Caco-2 (cell line): ENCODE measurements around the gene LUM. TPM values are rescaled to one million over a fixed set of nuclear protein-coding genes. Genes with fewer than 3 reads are reported as not detected.

ENCODE experiments used
- BruUV-seq: library from RNA; stranded (reverse); fragments of 400-500 nt; replicated peaks from 2 replicates; lab custom pipeline; 2021; lab: Mats Ljungman, UMichigan
- CTCF ChIA-PET: fragments of 300-600 bp; sonication (Branson Sonifier 250); formaldehyde crosslinking; loops from one replicate; lab custom pipeline; 2022; ENCODE audit warnings: antibody characterized with exemption; lab: Charles Lee
- POLR2A ChIA-PET: fragments of 300-600 bp; sonication (Branson Sonifier 250); formaldehyde crosslinking; loops from one replicate; lab custom pipeline; 2022; ENCODE audit warnings: antibody characterized with exemption; lab: Charles Lee
- DNase-seq, 2 experiments: peaks; one replicate each; pipeline versions ENCODE4 v3.0.0 to v3.0.0-alpha.2; 2020 to 2022
- H3K27me3 ChIP-seq: replicated peaks from 2 replicates; pipeline ENCODE4 v1.6.0; 2011; ENCODE audit warnings: low read length; ENCODE audit not compliant: control insufficient read depth, insufficient read depth
- H3K36me3 ChIP-seq: 2 replicates; pipeline ENCODE4 v1.5.1; 2011; ENCODE audit warnings: low read length; ENCODE audit not compliant: control insufficient read depth, insufficient read depth
- H3K4me1 ChIP-seq: fragments of 250-450 bp; sonication (Bioruptor Pico); 2 replicates; pipeline ENCODE4 v1.5.1; 2020; ENCODE audit warnings: mild to moderate bottlenecking
- H3K4me3 ChIP-seq: 2 replicates; pipeline ENCODE4 v1.5.1; 2011; ENCODE audit warnings: low read depth, mild to moderate bottlenecking, control low read depth, low read length
- H3K9me3 ChIP-seq: fragments of 250-450 bp; sonication (Bioruptor Pico); 2 replicates; pipeline ENCODE4 v1.5.1; 2020; ENCODE audit warnings: mild to moderate bottlenecking, moderate library complexity
- H3K27ac Mint-ChIP-seq: one replicate; pipeline ENCODE4 v1.8.0; 2022; ENCODE audit warnings: mixed read lengths; ENCODE audit not compliant: unreplicated experiment
- H3K27me3 Mint-ChIP-seq: one replicate; pipeline ENCODE4 v1.8.0; 2022; ENCODE audit warnings: mixed read lengths; ENCODE audit not compliant: insufficient read depth, unreplicated experiment
- H3K36me3 Mint-ChIP-seq: one replicate; pipeline ENCODE4 v1.8.0; 2022; ENCODE audit warnings: mild to moderate bottlenecking, mixed read lengths; ENCODE audit not compliant: insufficient read depth, unreplicated experiment
- H3K4me1 Mint-ChIP-seq: one replicate; pipeline ENCODE4 v1.8.0; 2022; ENCODE audit warnings: low read depth, mixed read lengths; ENCODE audit not compliant: unreplicated experiment
- H3K4me3 Mint-ChIP-seq: one replicate; pipeline ENCODE4 v1.8.0; 2022; ENCODE audit warnings: mild to moderate bottlenecking, moderate library complexity, mixed read lengths; ENCODE audit not compliant: unreplicated experiment
- H3K9me3 Mint-ChIP-seq: one replicate; pipeline ENCODE4 v1.8.0; 2022; ENCODE audit warnings: mixed read lengths; ENCODE audit not compliant: unreplicated experiment
- intact Hi-C: fragments of 100-400 bp; cut with micrococcal nuclease; formaldehyde crosslinking; loops from one replicate; pipeline ENCODE4 v1.10.0; 2022; ENCODE audit not compliant: unreplicated experiment
- total RNA-seq: library from RNA; stranded (reverse); gene quantifications from 2 replicates; pipeline ENCODE4 v1.2.3, GENCODE V29; 2022
- TF ChIP-seq, protein P1 (sequence below), 2 experiments: fragments of 200-600 bp in 1 of 2; IDR thresholded peaks; 1 replicate in 1 of 2; 2 replicates in 1 of 2; pipeline versions ENCODE4 v1.5.1 to v1.8.0; 2011 to 2022; ENCODE audit warnings: antibody characterized with exemption in 1 of 2, control low read depth in 1 of 2, inconsistent platforms in 1 of 2, low read depth in 1 of 2, low read length in 1 of 2, mild to moderate bottlenecking in 1 of 2, moderate library complexity in 1 of 2; ENCODE audit not compliant: insufficient read depth in 1 of 2, severe bottlenecking in 1 of 2, unreplicated experiment in 1 of 2

LUM gene
- total RNA-seq, 1 experiment from 2014 or later = 4.5 TPM

DNA sequence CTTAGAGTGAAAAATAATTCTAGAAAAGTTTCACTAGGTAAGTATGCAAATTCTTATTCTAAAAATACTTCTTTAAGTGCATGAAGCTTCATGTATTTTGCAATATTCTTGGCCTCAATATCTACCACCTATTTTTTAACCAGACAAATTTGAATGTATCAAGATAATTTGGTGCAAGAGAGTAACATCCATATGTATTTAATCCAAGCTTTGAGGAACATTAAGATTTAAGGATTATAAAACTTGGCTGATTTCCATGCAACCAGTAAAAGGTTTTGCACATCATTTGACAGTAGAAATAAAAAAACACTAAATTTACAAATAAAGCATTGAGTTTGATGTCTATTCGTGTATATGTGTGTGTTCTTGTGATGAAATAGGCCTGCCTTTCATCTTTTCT is 7.7 kb downstream of the LUM start:
- H3K36me3 ChIP-seq = no peaks in the 10 kb centered on the region
- H3K4me1 ChIP-seq = peaks cover 13% of the 10 kb centered on the region
- TF ChIP-seq, protein P1, sequence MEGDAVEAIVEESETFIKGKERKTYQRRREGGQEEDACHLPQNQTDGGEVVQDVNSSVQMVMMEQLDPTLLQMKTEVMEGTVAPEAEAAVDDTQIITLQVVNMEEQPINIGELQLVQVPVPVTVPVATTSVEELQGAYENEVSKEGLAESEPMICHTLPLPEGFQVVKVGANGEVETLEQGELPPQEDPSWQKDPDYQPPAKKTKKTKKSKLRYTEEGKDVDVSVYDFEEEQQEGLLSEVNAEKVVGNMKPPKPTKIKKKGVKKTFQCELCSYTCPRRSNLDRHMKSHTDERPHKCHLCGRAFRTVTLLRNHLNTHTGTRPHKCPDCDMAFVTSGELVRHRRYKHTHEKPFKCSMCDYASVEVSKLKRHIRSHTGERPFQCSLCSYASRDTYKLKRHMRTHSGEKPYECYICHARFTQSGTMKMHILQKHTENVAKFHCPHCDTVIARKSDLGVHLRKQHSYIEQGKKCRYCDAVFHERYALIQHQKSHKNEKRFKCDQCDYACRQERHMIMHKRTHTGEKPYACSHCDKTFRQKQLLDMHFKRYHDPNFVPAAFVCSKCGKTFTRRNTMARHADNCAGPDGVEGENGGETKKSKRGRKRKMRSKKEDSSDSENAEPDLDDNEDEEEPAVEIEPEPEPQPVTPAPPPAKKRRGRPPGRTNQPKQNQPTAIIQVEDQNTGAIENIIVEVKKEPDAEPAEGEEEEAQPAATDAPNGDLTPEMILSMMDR (IDR thresholded peaks at IDR 0.05; ENCODE audit: insufficient read depth in 1 of 2, low read depth in 1 of 2, low read length in 1 of 2, severe bottlenecking in 1 of 2, unreplicated experiment in 1 of 2) = no peak
- ChIA-PET CTCF (no interaction called here), POLR2A (no interaction called here)
- Mint-ChIP-seq H3K27ac (no peak overlapping the region), H3K4me3 (no peak overlapping the region), H3K4me1 (peaks cover 11% of the 10 kb centered on the region), H3K27me3 (no peaks in the 10 kb centered on the region), H3K9me3 (no peaks in the 10 kb centered on the region), H3K36me3 (no peaks in the 10 kb centered on the region)
- H3K4me3 ChIP-seq = no peak overlapping the region
- DNase-seq = no peak
- BruUV-seq = no TSS peak
- H3K27me3 ChIP-seq = no peaks in the 10 kb centered on the region
- intact Hi-C loops = no loop called here
- H3K9me3 ChIP-seq = no peaks in the 10 kb centered on the region

- H3K4me1 Mint-ChIP-seq = peaks cover 11% of the 10 kb centered on the region
- no peak overlapping the region for H3K4me3 Mint-ChIP-seq
- no peaks in the 10 kb centered on the region for H3K36me3 Mint-ChIP-seq
- H3K27me3 ChIP-seq = no peaks in the 10 kb centered on the region
- H3K27ac Mint-ChIP-seq = no peak overlapping the region
- intact Hi-C loops = no loop called here
- CTCF ChIA-PET = no interaction called here
- BruUV-seq = no TSS peak
- DNase-seq = no peak
- no peaks in the 10 kb centered on the region for H3K9me3 Mint-ChIP-seq
- no peak overlapping the region for H3K4me3 ChIP-seq
- no peaks in the 10 kb centered on the region for H3K36me3 ChIP-seq
- H3K9me3 ChIP-seq = no peaks in the 10 kb centered on the region
- POLR2A ChIA-PET = no interaction called here
- peaks cover 16% of the 10 kb centered on the region for H3K4me1 ChIP-seq
- H3K27me3 Mint-ChIP-seq = no peaks in the 10 kb centered on the region
- TF ChIP-seq, protein P1 (IDR thresholded peaks at IDR 0.05; ENCODE audit: insufficient read depth in 1 of 2, low read depth in 1 of 2, low read length in 1 of 2, severe bottlenecking in 1 of 2, unreplicated experiment in 1 of 2) = no peak
These were observed 8.2 kb downstream of the LUM start for GRCh38 chr12:91103101-91103500.

GRCh38 chr12:91100906-91101305 is 10.4 kb downstream of the LUM start:
- H3K36me3 ChIP-seq = no peaks in the 10 kb centered on the region
- H3K4me3 ChIP-seq = no peak overlapping the region
- peaks cover 16% of the 10 kb centered on the region for H3K4me1 ChIP-seq
- H3K9me3 Mint-ChIP-seq = no peaks in the 10 kb centered on the region
- ChIA-PET CTCF (no interaction called here), POLR2A (no interaction called here)
- no peak overlapping the region for H3K4me3 Mint-ChIP-seq
- no peaks in the 10 kb centered on the region for H3K27me3 ChIP-seq
- H3K4me1 Mint-ChIP-seq = peaks cover 11% of the 10 kb centered on the region
- no peaks in the 10 kb centered on the region for H3K27me3 Mint-ChIP-seq
- no peak for DNase-seq
- peaks cover 5% of the 10 kb centered on the region; the same call in 1 of the 2 replicates for H3K9me3 ChIP-seq
- no peak overlapping the region for H3K27ac Mint-ChIP-seq
- H3K36me3 Mint-ChIP-seq = no peaks in the 10 kb centered on the region
- intact Hi-C loops = no loop called here
- BruUV-seq = no TSS peak
- TF ChIP-seq, protein P1 (IDR thresholded peaks at IDR 0.05; ENCODE audit: insufficient read depth in 1 of 2, low read depth in 1 of 2, low read length in 1 of 2, severe bottlenecking in 1 of 2, unreplicated experiment in 1 of 2) = no peak
